Keratinocyte (primary cell): ENCODE data around the gene RANBP3.

Source experiments
- EZH2 ChIP-seq: IDR thresholded peaks from one replicate; pipeline ENCODE4 v1.6.1; 2012; ENCODE audit warnings: inconsistent platforms, mild to moderate bottlenecking, low read length, moderate library complexity
- TF ChIP-seq, protein P1 (sequence below), 3 experiments: IDR thresholded peaks in 1 of 3; conservative IDR thresholded peaks in 1 of 3; optimal IDR thresholded peaks in 1 of 3; 2 replicates in 2 of 3; 3 replicates in 1 of 3; pipeline versions ENCODE3 to v1.5.1; 2011; ENCODE audit warnings: low read length in 3 of 3, mild to moderate bottlenecking in 3 of 3, moderate library complexity in 2 of 3, control low read depth in 1 of 3, inconsistent platforms in 1 of 3; ENCODE audit not compliant: insufficient read depth in 2 of 3; ENCODE audit errors: extremely low read depth in 1 of 3

DNA sequence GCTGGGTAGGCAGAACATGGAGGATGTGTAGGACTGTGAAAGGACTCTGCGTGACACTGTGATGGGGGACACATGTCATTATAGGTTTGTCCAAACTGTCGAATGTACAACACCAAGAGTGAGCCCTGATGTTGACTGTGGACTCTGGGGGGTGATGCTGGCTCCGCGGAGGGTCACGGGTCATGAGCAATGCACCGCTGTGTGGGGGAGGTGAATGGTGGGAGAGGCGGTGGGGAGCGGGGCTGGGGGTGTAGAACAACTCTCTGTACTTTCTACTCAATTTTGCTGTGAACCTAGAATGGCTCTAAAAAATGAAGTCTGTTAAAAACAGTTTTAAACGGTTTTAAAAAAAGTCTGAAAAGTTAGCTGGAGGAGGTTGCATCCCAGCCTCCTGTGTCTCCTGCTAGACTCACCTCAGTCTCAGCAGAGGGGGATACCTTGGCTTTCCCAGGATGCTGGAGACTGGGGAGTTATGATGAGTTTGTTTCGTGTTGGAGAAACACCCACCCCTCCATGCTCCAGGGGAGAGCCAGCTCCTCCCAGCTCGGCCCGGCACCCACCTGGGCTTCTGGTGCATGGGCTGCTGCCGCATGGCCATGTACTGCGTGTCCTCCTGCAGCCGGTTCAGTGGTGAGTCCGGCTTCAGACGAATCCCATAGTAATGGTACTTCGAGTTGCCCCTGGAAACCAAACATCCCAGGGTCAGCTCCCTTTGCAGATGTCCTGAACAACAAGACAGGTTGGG is 34.7 kb upstream of the RANBP3 start:
- TF ChIP-seq, protein P1, sequence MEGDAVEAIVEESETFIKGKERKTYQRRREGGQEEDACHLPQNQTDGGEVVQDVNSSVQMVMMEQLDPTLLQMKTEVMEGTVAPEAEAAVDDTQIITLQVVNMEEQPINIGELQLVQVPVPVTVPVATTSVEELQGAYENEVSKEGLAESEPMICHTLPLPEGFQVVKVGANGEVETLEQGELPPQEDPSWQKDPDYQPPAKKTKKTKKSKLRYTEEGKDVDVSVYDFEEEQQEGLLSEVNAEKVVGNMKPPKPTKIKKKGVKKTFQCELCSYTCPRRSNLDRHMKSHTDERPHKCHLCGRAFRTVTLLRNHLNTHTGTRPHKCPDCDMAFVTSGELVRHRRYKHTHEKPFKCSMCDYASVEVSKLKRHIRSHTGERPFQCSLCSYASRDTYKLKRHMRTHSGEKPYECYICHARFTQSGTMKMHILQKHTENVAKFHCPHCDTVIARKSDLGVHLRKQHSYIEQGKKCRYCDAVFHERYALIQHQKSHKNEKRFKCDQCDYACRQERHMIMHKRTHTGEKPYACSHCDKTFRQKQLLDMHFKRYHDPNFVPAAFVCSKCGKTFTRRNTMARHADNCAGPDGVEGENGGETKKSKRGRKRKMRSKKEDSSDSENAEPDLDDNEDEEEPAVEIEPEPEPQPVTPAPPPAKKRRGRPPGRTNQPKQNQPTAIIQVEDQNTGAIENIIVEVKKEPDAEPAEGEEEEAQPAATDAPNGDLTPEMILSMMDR (optimal IDR thresholded peaks at IDR 0.05 in 1 of 3, IDR thresholded peaks at IDR 0.05 in 1 of 3, conservative IDR thresholded peaks at IDR 0.05 in 1 of 3; ENCODE audit: extremely low read depth in 1 of 3, insufficient read depth in 2 of 3, low read length in 3 of 3) = no peak
- no peak for TF ChIP-seq EZH2
